Sigmoid colon (tissue), 3 donors: ENCODE data around the gene SERPINE1.

ENCODE experiments used
- POLR2A ChIP-seq, 2 donors: fragments of 450-650 bp; IDR thresholded peaks; one replicate each; pipeline ENCODE4 v1.6.1; 2016; ENCODE audit warnings: antibody characterized with exemption in 2 of 2, mild to moderate bottlenecking in 2 of 2, moderate library complexity in 2 of 2
- TF ChIP-seq, protein P1 (sequence below), 4 experiments: fragments of 450-650 bp in 3 of 4; fragments of 200-600 bp in 1 of 4; IDR thresholded peaks; one replicate each; pipeline ENCODE4 v1.5.1; 2016 to 2019; ENCODE audit warnings: antibody characterized with exemption in 4 of 4, mild to moderate bottlenecking in 3 of 4, moderate library complexity in 2 of 4

DNA sequence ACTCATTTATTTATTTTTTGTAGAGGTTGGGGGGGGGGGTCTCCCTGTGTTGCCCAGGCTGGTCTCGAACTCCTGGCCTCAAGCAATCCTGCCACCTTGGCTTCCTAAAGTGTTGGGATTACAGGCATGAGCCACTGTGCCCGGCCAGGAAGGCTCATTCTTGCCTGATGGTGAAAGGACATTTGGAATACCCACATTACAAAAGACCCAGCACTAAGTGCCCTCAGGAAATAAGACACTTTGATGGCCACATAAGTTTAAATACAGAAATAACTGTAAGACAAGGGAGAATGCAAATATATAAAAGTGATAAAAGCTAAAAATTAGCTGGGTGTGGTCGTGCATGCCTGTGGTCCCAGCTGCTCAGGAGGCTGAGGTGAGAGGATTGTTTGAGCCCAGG, 8.0 kb upstream of the SERPINE1 start:
- TF ChIP-seq, protein P1, sequence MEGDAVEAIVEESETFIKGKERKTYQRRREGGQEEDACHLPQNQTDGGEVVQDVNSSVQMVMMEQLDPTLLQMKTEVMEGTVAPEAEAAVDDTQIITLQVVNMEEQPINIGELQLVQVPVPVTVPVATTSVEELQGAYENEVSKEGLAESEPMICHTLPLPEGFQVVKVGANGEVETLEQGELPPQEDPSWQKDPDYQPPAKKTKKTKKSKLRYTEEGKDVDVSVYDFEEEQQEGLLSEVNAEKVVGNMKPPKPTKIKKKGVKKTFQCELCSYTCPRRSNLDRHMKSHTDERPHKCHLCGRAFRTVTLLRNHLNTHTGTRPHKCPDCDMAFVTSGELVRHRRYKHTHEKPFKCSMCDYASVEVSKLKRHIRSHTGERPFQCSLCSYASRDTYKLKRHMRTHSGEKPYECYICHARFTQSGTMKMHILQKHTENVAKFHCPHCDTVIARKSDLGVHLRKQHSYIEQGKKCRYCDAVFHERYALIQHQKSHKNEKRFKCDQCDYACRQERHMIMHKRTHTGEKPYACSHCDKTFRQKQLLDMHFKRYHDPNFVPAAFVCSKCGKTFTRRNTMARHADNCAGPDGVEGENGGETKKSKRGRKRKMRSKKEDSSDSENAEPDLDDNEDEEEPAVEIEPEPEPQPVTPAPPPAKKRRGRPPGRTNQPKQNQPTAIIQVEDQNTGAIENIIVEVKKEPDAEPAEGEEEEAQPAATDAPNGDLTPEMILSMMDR (IDR thresholded peaks at IDR 0.05), result no peak
- TF ChIP-seq POLR2A (IDR thresholded peaks at IDR 0.05), result no peak
